SK-N-MC (cell line): Measurements from ENCODE around the gene CDO1.

ENCODE experiments used
- FOXP2 ChIP-seq: optimal IDR thresholded peaks from 2 replicates; pipeline ENCODE3; 2011; ENCODE audit warnings: mild to moderate bottlenecking, moderate library complexity; ENCODE audit not compliant: insufficient read depth; ENCODE audit errors: extremely low read length, control extremely low read depth
- POLR2AphosphoS5 ChIP-seq: IDR thresholded peaks from 2 replicates; pipeline ENCODE4 v1.6.1; 2012; ENCODE audit warnings: mild to moderate bottlenecking, low read depth, low read length, borderline replicate concordance

- TF ChIP-seq POLR2AphosphoS5: no peak
- no peak for TF ChIP-seq FOXP2
Observed at GRCh38 chr5:115849258-115849798, 32.9 kb upstream of the CDO1 start.
